ENCODE results near the gene SLC4A2. TPM values are rescaled to one million over a fixed set of nuclear protein-coding genes. Genes with fewer than 3 reads are reported as not detected.

Gene SLC4A2
- total and polyA plus RNA-seq, 7 donors = 12.3 to 124 (median 84.6) TPM

GRCh38 chr7:151095828-151096475 is 36.6 kb downstream of the SLC4A2 start:
- Histone ChIP-seq H3K4me3 (no peak overlapping the region), H3K9me3 (no peaks in the 10 kb centered on the region), H3K27ac (no peak overlapping the region), H3K36me3 (peaks cover 0 to 3% (median 1%) of the 10 kb centered on the region in 4 donors), H3K4me1 (peaks cover 0 to 45% (median 31%) of the 10 kb centered on the region in 4 donors), H3K27me3 (no peaks in the 10 kb centered on the region)
- intact Hi-C loops (cut with DNase I) = no loop called here
- TF ChIP-seq, protein P1, sequence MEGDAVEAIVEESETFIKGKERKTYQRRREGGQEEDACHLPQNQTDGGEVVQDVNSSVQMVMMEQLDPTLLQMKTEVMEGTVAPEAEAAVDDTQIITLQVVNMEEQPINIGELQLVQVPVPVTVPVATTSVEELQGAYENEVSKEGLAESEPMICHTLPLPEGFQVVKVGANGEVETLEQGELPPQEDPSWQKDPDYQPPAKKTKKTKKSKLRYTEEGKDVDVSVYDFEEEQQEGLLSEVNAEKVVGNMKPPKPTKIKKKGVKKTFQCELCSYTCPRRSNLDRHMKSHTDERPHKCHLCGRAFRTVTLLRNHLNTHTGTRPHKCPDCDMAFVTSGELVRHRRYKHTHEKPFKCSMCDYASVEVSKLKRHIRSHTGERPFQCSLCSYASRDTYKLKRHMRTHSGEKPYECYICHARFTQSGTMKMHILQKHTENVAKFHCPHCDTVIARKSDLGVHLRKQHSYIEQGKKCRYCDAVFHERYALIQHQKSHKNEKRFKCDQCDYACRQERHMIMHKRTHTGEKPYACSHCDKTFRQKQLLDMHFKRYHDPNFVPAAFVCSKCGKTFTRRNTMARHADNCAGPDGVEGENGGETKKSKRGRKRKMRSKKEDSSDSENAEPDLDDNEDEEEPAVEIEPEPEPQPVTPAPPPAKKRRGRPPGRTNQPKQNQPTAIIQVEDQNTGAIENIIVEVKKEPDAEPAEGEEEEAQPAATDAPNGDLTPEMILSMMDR (IDR thresholded peaks at IDR 0.05) = no peak
- TF ChIP-seq EP300 (IDR thresholded peaks at IDR 0.05) (no peak), POLR2A (IDR thresholded peaks at IDR 0.05) (no peak), POLR2AphosphoS5 (IDR thresholded peaks at IDR 0.05) (no peak)
- WGBS, 2 donors = 86 to 88% methylated on average over 17 of the region's 17 CpGs
- no peak for DNase-seq

DNA sequence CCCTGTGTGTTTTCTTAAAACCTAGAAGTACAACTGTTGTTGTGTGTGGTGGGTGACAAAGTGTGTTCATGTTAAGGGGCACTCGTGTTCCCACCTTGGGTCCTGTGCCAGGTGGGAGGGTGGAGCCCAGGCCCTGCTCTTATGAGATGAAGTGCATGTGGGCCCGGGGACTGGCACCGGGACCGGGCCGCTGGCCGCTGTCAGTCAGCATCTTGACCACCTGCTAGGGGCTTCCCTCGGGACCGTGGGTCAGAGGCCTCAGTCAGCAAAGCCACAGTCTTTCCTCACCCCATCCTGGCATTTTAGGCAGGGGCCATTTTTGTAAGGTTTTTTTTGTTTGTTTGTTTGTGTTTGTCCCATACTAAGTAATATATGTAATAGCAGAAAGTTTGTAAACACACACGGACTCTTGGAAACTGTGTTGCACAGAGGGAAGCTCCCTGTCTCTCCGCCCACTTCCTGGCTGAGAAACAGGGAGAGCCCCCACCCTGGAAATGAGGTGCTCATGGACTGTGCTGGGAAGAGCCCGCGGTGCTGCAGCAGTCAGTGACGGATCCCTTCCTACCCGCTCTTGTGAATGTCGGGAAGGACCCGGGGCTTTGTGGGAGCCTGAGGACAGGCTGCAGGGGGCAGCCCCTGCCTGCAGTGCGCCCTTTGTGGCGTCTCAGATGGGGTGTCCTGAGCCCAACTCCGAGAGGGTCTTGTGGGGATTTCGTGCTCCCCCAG is 40.3 kb downstream of the SLC4A2 start:
- Histone ChIP-seq H3K27ac (no peak overlapping the region), H3K4me3 (no peak overlapping the region), H3K9me3 (no peaks in the 10 kb centered on the region), H3K27me3 (no peaks in the 10 kb centered on the region), H3K36me3 (peaks cover 0 to 3% (median 0%) of the 10 kb centered on the region in 4 donors), H3K4me1 (peaks cover 0 to 38% (median 30%) of the 10 kb centered on the region in 4 donors)
- DNase-seq = no peak
- intact Hi-C loops (cut with DNase I) = no loop called here
- TF ChIP-seq POLR2A (IDR thresholded peaks at IDR 0.05) (no peak), POLR2AphosphoS5 (IDR thresholded peaks at IDR 0.05) (no peak), EP300 (IDR thresholded peaks at IDR 0.05) (no peak)
- TF ChIP-seq, protein P1 (IDR thresholded peaks at IDR 0.05) = no peak
- 82 to 87% methylated on average over 20 of the region's 20 CpGs for WGBS, 2 donors

GRCh38 chr7:151100921-151101320 is 41.5 kb downstream of the SLC4A2 start:
- Histone ChIP-seq H3K27me3 (no peaks in the 10 kb centered on the region), H3K36me3 (peaks cover 0 to 4% (median 0%) of the 10 kb centered on the region in 4 donors), H3K4me1 (peaks cover 0 to 35% (median 29%) of the 10 kb centered on the region in 4 donors), H3K9me3 (no peaks in the 10 kb centered on the region), H3K4me3 (no peak overlapping the region), H3K27ac (no peak overlapping the region)
- no peak for DNase-seq
- 92 to 94% methylated on average over 10 of the region's 10 CpGs for WGBS, 2 donors
- intact Hi-C loops (cut with DNase I) = no loop called here
- TF ChIP-seq POLR2AphosphoS5 (IDR thresholded peaks at IDR 0.05) (no peak), EP300 (IDR thresholded peaks at IDR 0.05) (no peak), POLR2A (IDR thresholded peaks at IDR 0.05) (no peak)
- TF ChIP-seq, protein P1 (IDR thresholded peaks at IDR 0.05) = no peak

DNA sequence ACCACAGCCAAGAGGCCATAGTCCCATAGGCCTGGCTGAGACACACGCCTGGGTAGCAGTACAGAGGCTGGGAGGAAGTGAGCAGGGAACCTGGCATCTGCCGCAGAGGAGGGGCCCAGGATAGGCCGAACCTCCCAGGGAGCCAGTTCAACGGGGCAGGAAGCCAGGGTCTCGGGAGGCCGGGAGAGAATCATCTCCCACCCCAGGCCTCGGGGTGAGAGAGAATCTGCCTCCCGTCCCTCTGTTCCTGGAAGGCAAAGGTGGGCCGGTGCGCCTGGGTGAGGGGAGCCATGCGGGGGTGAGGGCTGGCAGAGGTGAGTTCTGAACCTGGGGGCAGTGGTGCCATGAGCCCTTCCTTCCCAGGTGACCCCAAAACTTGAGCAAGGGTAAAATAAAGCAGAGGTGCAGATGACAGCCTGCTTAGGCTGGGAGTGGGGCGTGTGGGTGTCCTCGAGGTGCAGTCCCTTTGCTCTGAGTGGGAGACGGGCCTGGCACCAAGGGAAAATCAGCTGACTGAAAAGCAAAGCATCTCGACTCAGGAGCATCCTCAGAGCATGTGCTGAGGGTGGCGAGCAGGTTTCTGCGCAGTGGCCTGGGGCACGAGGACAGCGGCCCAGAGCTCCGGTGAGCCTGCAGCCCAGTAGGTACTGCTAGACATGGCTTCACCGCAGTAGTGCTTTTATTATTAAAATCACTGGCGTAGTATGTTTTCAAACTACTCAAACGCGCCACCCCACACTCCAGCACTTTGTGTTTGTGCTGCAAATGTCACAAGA is 42.4 kb downstream of the SLC4A2 start:
- H3K27ac ChIP-seq = no peak overlapping the region
- 87 to 92% methylated on average over 24 of the region's 24 CpGs for WGBS, 2 donors
- no peaks in the 10 kb centered on the region for H3K9me3 ChIP-seq
- peaks cover 0 to 8% (median 0%) of the 10 kb centered on the region in 4 donors for H3K36me3 ChIP-seq
- DNase-seq = no peak
- TF ChIP-seq POLR2AphosphoS5 (IDR thresholded peaks at IDR 0.05) (no peak), EP300 (IDR thresholded peaks at IDR 0.05) (no peak), POLR2A (IDR thresholded peaks at IDR 0.05) (no peak)
- TF ChIP-seq, protein P1 (IDR thresholded peaks at IDR 0.05) = no peak
- H3K4me1 ChIP-seq = peaks cover 0 to 32% (median 29%) of the 10 kb centered on the region in 4 donors
- no peaks in the 10 kb centered on the region for H3K27me3 ChIP-seq
- intact Hi-C loops (cut with DNase I) = no loop called here
- no peak overlapping the region for H3K4me3 ChIP-seq
